HepG2 (cell line): ENCODE data around the gene ADGRF1. TPM values are rescaled to one million over a fixed set of nuclear protein-coding genes. Genes with fewer than 3 reads are reported as not detected.

Source experiments
- ATAC-seq: fragments of 200-7000 bp; cut with Tn5 transposase; 3 replicates; pipeline ENCODE4 v1.9.1; 2020; ENCODE audit warnings: mild to moderate bottlenecking, moderate library complexity
- BruUV-seq: library from RNA; stranded (reverse); fragments of 400-500 nt; replicated peaks from 2 replicates; lab custom pipeline; 2021; lab: Mats Ljungman, UMichigan
- CTCF ChIA-PET: fragments of 300-600 bp; formaldehyde crosslinking; extraction: SDS; loops from one replicate; lab custom pipeline; 2021; ENCODE audit warnings: low total read pairs, inconsistent platforms, low intra/inter-chr PET ratio; lab: Yijun Ruan, JAX
- POLR2A ChIA-PET: fragments of 350-600 bp; sonication (Branson Sonifier 250); formaldehyde crosslinking; loops from one replicate; lab custom pipeline; 2020; ENCODE audit warnings: antibody characterized with exemption, inconsistent platforms; lab: Yijun Ruan, JAX
- DNase-seq: peaks from one replicate; pipeline ENCODE4 v3.0.0-alpha.2; 2015; ENCODE audit warnings: low spot score
- FAIRE-seq: peaks from 3 replicates; lab custom pipeline; 2011; peaks lifted over from hg19 to GRCh38; lab: Jason Lieb, UNC
- H2AFZ ChIP-seq: one replicate; pipeline ENCODE4 v1.6.1; 2011; ENCODE audit warnings: low read length, inconsistent platforms
- H3K27ac ChIP-seq: fragments of 300-600 bp; 3 replicates; pipeline ENCODE4 v1.8.0; 2011; ENCODE audit warnings: mixed run types, mild to moderate bottlenecking, mixed read lengths, low read length, inconsistent platforms; ENCODE audit not compliant: insufficient read depth; ENCODE audit errors: extremely low read length
- H3K27me3 ChIP-seq, 2 experiments: fragments of 200-600 bp in 1 of 2; 2 replicates in 1 of 2; 3 replicates in 1 of 2; pipeline versions ENCODE4 v1.6.0 to v1.8.0; 2011; ENCODE audit warnings: low read length in 2 of 2, mild to moderate bottlenecking in 2 of 2, moderate library complexity in 2 of 2, inconsistent platforms in 1 of 2; ENCODE audit not compliant: insufficient read depth in 2 of 2, control insufficient read depth in 1 of 2
- H3K36me3 ChIP-seq, 2 experiments: fragments of 200-600 bp in 1 of 2; replicated peaks in 1 of 2; 2 replicates in 1 of 2; 3 replicates in 1 of 2; pipeline versions ENCODE4 v1.5.1 to v1.8.0; 2011; ENCODE audit warnings: low read length in 2 of 2, inconsistent platforms in 1 of 2; ENCODE audit not compliant: insufficient read depth in 2 of 2, control insufficient read depth in 1 of 2
- H3K4me1 ChIP-seq: 2 replicates; pipeline ENCODE4 v1.5.1; 2012; ENCODE audit warnings: low read length, inconsistent platforms; ENCODE audit not compliant: insufficient read depth
- H3K4me2 ChIP-seq: 2 replicates; pipeline ENCODE4 v1.6.0; 2011; ENCODE audit warnings: low read depth, low read length, inconsistent platforms
- H3K4me3 ChIP-seq, 3 experiments: fragments of 200-600 bp in 1 of 3; sonication (generic), shearing (Covaris generic) in 1 of 3; replicated peaks in 1 of 3; 2 replicates each; pipeline ENCODE4 v1.5.1; 2011 to 2016; ENCODE audit warnings: low read length in 3 of 3, inconsistent platforms in 2 of 3, low read depth in 2 of 3, mild to moderate bottlenecking in 2 of 3, control low read depth in 1 of 3, mixed read lengths in 1 of 3; ENCODE audit not compliant: insufficient read depth in 1 of 3
- H3K79me2 ChIP-seq: one replicate; pipeline ENCODE4 v1.6.1; 2011; ENCODE audit warnings: low read length, inconsistent platforms; ENCODE audit not compliant: insufficient read depth
- H3K9ac ChIP-seq: 2 replicates; pipeline ENCODE4 v1.6.0; 2011; ENCODE audit warnings: mild to moderate bottlenecking, low read depth, low read length, inconsistent platforms; ENCODE audit not compliant: insufficient read depth
- H3K9me3 ChIP-seq: 2 replicates; pipeline ENCODE4 v1.5.1; 2012; ENCODE audit warnings: mild to moderate bottlenecking, low read length
- H4K20me1 ChIP-seq: 2 replicates; pipeline ENCODE4 v1.6.0; 2011; ENCODE audit warnings: inconsistent platforms, mild to moderate bottlenecking, low read length, moderate library complexity; ENCODE audit not compliant: insufficient read depth
- CENPT ChIP-seq: sonication (generic); formaldehyde crosslinking; IDR thresholded peaks from 2 replicates; pipeline ENCODE4 v1.8.0; 2022; ENCODE audit warnings: low read depth, mild to moderate bottlenecking, moderate library complexity, missing genetic modification reagents
- CHD4 ChIP-seq: fragments of 200-600 bp; sonication (generic); IDR thresholded peaks from 2 replicates; pipeline ENCODE4 v1.7.0; 2017; ENCODE audit warnings: mild to moderate bottlenecking, low read length, borderline replicate concordance
- PPARG ChIP-seq: conservative IDR thresholded peaks from 2 replicates; pipeline ENCODE4 v1.6.1; 2016; ENCODE audit warnings: missing biosample characterization, missing genetic modification reagents
- WGBS: methylation state at CpG from one replicate; pipeline ENCODE4 v1.1.6; 2017; ENCODE audit warnings: low lambda C conversion rate; 5-methylcytosine and 5-hydroxymethylcytosine counted together
- in situ Hi-C: cut with HindIII; loops from 2 replicates; pipeline ENCODE4 v1.10.0; 2017; ENCODE audit warnings: low pct_unique_long_range_greater_than_20kb; ENCODE audit not compliant: extremely low pct_ligation_motif_present
- intact Hi-C: fragments of 100-400 bp; cut with micrococcal nuclease; formaldehyde crosslinking; loops from one replicate; pipeline ENCODE4 v1.10.0; 2022; ENCODE audit not compliant: unreplicated experiment
- polyA plus RNA-seq, 8 experiments: library from polyadenylated mRNA; depleted of rRNA in 3 of 8; stranded (reverse) in 7 of 8; unstranded in 1 of 8; fragments of >200 nt; fragmentation: Illumina TruSeq in 4 of 8; extraction: Trizol in 4 of 8; gene quantifications; 2 replicates each; pipeline versions ENCODE4 v1.2.1 to v1.2.3, GENCODE V29; 2011 to 2016; ENCODE audit warnings: low read depth in 4 of 8, missing spikeins in 1 of 8, mixed read lengths in 1 of 8; ENCODE audit not compliant: insufficient read depth in 1 of 8
- total RNA-seq, 5 experiments: library from RNA; depleted of rRNA; stranded (reverse); fragments of >200 nt; fragmentation: Illumina TruSeq; extraction: Trizol; gene quantifications; 2 replicates each; pipeline ENCODE4 v1.2.3, GENCODE V29; 2016; ENCODE audit warnings: low read depth in 1 of 5

ADGRF1 gene
- total and polyA plus RNA-seq, 2 of the 13 experiments (the other 11 are each of a cell fraction or from before 2014, with no cell fraction given): not detected

DNA sequence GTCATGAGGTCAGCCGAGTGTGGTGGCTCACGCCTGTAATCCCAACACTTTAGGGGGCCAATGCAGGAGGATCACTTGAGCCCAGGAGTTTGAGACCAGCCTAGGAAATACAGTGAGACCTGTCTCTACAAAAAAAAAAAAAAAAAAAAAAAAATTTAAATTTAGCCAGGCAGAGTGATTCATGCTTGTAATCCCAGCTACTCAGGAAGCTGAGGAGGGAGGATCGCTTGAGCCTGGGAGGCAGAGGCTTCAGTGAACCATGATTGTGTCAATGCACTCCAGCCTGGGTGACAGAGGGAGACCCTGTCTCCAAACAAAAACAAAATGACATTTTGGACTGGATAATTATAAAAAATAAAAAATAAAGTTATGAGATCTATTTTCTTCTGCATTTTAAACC, 56.2 kb downstream of the ADGRF1 start:
- H4K20me1 ChIP-seq: no peaks in the 10 kb centered on the region
- no peak overlapping the region for H2AFZ ChIP-seq
- intact Hi-C loops: no loop called here
- peaks cover 9% of the 10 kb centered on the region; the same call in 1 of the 2 replicates for H3K4me1 ChIP-seq
- DNase-seq (no peak), FAIRE-seq (no peak), ATAC-seq (no peak)
- no peaks in the 10 kb centered on the region for H3K9me3 ChIP-seq
- no peaks in the 10 kb centered on the region for H3K36me3 ChIP-seq
- CTCF ChIA-PET: no interaction called here
- no peak overlapping the region for H3K4me2 ChIP-seq
- BruUV-seq: no TSS peak
- TF ChIP-seq CHD4: no peak
- H3K4me3 ChIP-seq: no peak overlapping the region
- POLR2A ChIA-PET: no interaction called here
- WGBS: 79% methylated on average over 3 of the region's 3 CpGs
- H3K79me2 ChIP-seq: no peaks in the 10 kb centered on the region
- H3K9ac ChIP-seq: no peak overlapping the region
- no peak overlapping the region for H3K27ac ChIP-seq
- in situ Hi-C loops: loop anchor here (5.0 to 25.0 kb wide), 4 partner anchors 124 to 899 kb away; no protein-coding TSS in a partner anchor
- H3K27me3 ChIP-seq: peaks cover 0 to 16% of the 10 kb centered on the region in 2 experiments; a peak in 2 of 5 replicates

GRCh38 chr6:46983007-46983411, 59.1 kb downstream of the ADGRF1 start:
- no TSS peak for BruUV-seq
- CTCF ChIA-PET: no interaction called here
- Histone ChIP-seq H3K4me2 (no peak overlapping the region), H3K27me3 (no peaks in the 10 kb centered on the region), H3K4me3 (no peak overlapping the region), H3K9ac (no peak overlapping the region), H3K36me3 (no peaks in the 10 kb centered on the region), H3K79me2 (no peaks in the 10 kb centered on the region), H2AFZ (no peak overlapping the region), H3K4me1 (peaks cover 9% of the 10 kb centered on the region; the same call in 1 of the 2 replicates), H4K20me1 (no peaks in the 10 kb centered on the region), H3K9me3 (no peaks in the 10 kb centered on the region), H3K27ac (no peak overlapping the region)
- TF ChIP-seq PPARG (CRISPR knock-in tag): peak; percentile 52
- TF ChIP-seq CENPT (CRISPR knock-in tag): no peak
- intact Hi-C loops: no loop called here
- ATAC-seq (peak; percentile 58), DNase-seq (no peak), FAIRE-seq (no peak)
- POLR2A ChIA-PET: no interaction called here
- in situ Hi-C loops: loop anchor here (25.0 kb wide), 3 partner anchors 121 to 896 kb away; no protein-coding TSS in a partner anchor
